ENCODE results near the gene EEF1AKMT1.
"Not testable (repeated sequence)": the region's sequence is repeated elsewhere in the genome, so short reads cannot be mapped to it uniquely, and the experiment has no call there.

Gene EEF1AKMT1

DNA sequence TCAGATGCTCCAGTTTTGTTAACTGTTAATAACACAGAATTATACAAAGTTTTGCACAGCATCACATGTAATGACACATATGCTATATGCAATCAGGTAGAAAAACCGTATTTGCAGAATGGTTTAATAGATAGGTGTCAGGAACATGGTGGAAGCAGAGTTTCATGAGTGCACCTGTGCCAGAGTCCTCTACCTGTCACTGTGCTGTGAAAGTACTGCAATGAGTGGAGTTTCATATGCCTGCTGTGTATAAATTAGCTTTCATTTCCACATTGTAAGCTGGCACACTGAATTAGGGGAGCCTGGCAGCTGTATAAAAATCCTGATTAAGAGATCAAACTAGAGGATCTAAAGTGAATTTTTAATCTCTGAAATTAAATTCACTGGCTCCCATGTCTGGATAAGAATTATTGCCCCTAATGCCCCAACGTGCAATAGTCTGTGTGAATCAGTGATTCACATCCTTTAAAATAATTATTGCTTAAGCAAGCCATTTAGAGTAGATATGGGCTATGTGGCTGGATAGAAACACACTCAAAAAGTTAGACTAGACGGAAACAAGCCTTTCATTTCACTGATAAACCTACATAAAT, 8.5 kb upstream of the EEF1AKMT1 start:
- no peak for DNase-seq
- in situ Hi-C loops (cut with HindIII; ENCODE audit: low pct_ligation_motif_present, low pct_unique_long_range_greater_than_20kb, low sequenced_read_pairs), result no loop called here

GRCh38 chr13:20780317-20780716, 6.6 kb upstream of the EEF1AKMT1 start:
- in situ Hi-C loops (cut with HindIII; ENCODE audit: low pct_ligation_motif_present, low pct_unique_long_range_greater_than_20kb, low sequenced_read_pairs), result no loop called here
- DNase-seq, result no peak

GRCh38 chr13:20779405-20779804, 5.6 kb upstream of the EEF1AKMT1 start:
- in situ Hi-C loops (cut with HindIII; ENCODE audit: low pct_ligation_motif_present, low pct_unique_long_range_greater_than_20kb, low sequenced_read_pairs), result no loop called here
- DNase-seq, result no peak

DNA sequence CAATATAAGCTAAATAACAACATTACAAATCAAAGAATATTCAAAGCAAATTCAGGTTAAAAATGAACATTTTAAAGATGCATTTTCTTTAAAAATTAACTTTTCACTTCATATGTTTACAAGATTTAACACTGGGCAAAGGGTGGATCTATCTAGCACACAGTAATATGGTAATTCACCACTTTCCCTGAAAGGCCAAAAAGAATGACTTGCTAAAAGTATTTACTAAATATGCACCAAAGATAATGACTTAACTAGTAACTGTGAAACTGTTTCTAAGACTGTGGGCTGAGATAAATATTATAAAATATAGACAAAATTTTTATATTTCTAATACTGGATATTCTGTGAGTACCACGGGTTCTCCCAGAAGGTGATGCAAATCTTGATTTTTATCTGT, 4.5 kb upstream of the EEF1AKMT1 start:
- no peak for DNase-seq
- in situ Hi-C loops (cut with HindIII; ENCODE audit: low pct_ligation_motif_present, low pct_unique_long_range_greater_than_20kb, low sequenced_read_pairs), result no loop called here

DNA sequence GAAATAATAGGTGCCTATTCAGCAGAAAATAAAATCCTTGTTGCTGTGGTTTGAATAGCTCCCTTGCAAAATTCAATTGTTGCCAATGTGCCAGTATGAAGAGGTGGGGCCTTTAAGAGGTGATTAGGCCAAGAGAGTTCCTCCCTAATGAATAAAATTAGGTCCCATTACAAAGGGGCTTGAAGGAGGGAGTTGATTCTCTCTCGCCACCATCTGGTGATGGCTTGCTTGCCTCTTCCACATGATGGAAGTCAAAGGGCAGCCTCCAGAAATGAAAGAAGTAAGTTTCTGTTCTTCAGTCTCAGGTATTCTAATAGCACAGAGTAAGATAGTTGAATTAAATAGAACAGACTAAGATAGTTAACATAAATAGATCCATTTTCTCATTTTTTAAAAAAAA, 3.0 kb upstream of the EEF1AKMT1 start:
- in situ Hi-C loops (cut with HindIII; ENCODE audit: low pct_ligation_motif_present, low pct_unique_long_range_greater_than_20kb, low sequenced_read_pairs), result no loop called here
- DNase-seq, result no peak

DNA sequence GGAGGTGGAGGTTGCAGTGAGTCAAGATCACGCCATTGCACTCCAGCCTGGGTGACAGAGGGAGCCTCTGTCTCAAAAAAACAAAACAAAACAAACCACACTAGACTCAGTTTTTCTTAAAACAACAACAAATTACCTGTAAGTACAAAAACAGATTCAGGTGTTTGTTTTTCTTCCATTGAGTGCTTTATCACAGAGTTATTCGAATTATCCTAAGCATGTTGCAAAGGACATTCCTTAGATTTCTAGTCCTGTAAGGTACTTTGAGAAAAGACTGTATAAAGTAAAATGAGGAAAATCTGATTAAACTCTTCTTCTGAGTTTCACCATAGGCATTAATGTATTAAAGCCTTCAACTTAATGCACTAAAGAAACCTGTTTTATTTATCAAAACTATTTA, 2.2 kb upstream of the EEF1AKMT1 start:
- no peak for DNase-seq
- in situ Hi-C loops (cut with HindIII; ENCODE audit: low pct_ligation_motif_present, low pct_unique_long_range_greater_than_20kb, low sequenced_read_pairs), result no loop called here

- DNase-seq, result no peak
- in situ Hi-C loops (cut with HindIII; ENCODE audit: low pct_ligation_motif_present, low pct_unique_long_range_greater_than_20kb, low sequenced_read_pairs), result no loop called here
These were observed 985 bp upstream of the EEF1AKMT1 start for GRCh38 chr13:20774746-20775145.

GRCh38 chr13:20772401-20773131, 1.2 kb downstream of the EEF1AKMT1 start:
- in situ Hi-C loops (cut with HindIII; ENCODE audit: low pct_ligation_motif_present, low pct_unique_long_range_greater_than_20kb, low sequenced_read_pairs), result no loop called here
- no peak for DNase-seq

- no peak for DNase-seq
- in situ Hi-C loops (cut with HindIII; ENCODE audit: low pct_ligation_motif_present, low pct_unique_long_range_greater_than_20kb, low sequenced_read_pairs), result no loop called here
These were observed 3.9 kb downstream of the EEF1AKMT1 start for GRCh38 chr13:20769834-20770233.

DNA sequence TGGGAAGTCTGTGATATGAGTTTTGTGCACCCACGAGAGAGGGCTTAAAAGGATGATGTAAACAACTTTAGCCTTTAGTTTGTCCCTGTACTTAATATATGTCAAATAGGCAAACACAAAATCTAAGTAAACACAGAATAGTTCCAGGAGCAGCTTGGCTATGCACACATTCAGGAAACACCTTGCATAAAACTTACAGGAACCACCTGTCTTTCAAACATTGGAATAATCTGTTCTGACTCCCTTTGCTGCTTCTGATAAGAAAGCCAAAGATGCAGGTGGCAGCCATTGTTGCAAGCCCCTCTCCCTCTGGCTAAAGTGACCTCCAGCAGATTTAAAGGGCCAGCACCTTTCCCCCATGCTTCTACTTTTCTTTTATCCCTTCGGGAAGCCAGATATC, 4.7 kb downstream of the EEF1AKMT1 start:
- no peak for DNase-seq
- in situ Hi-C loops (cut with HindIII; ENCODE audit: low pct_ligation_motif_present, low pct_unique_long_range_greater_than_20kb, low sequenced_read_pairs), result no loop called here

DNA sequence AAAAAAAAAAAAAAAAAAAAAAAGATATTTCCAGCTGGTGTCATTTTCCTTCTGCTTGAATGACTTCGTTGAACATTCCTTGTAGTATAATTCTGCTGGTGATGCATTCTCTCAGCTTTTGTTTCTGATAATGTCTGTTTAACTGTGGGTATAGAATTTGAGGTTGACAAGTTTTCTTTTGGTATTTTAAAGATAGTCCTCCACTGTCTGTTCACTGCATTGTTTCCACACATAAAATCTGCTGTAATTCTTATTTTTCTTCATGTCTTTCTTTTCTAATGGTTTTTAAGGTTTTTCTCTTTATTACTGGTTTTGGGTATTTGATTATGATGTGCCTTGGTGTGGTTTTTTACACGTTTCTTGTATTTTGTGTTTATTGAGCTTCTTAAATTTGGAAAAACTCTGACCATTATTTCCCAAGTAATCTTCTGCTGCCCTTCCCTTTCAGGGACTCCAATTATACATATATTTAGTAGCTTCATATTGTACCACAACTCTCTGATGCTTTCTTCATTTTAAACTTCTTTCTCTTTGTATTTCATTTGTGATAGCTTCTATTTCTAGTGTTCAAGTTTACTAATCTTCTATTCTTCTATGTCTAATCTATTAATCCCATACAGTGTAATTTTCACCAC, 6.3 kb downstream of the EEF1AKMT1 start:
- in situ Hi-C loops (cut with HindIII; ENCODE audit: low pct_ligation_motif_present, low pct_unique_long_range_greater_than_20kb, low sequenced_read_pairs), result no loop called here

DNA sequence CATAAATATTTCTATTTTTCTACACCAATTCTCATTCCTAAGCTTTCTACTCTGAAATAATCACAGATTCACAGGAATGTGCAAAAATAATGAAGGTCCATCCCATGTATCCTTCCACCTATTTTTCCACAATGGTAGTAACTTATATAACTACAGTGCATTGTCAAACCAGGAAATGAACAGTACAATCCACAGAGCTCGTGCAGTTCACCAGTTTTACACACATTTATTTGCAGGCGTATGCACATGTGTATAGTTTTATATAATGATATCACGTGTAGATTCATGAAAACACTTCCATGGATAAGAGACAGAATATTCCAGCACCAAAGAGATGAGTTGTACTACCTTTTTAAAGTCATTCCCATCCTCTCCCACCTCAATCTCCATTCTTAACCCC, 12.9 kb downstream of the EEF1AKMT1 start:
- in situ Hi-C loops (cut with HindIII; ENCODE audit: low pct_ligation_motif_present, low pct_unique_long_range_greater_than_20kb, low sequenced_read_pairs), result no loop called here

More for the DNA sequence above, 6.3 kb downstream of the EEF1AKMT1 start:
- no peak for DNase-seq

GRCh38 chr13:20754009-20754408, 19.8 kb downstream of the EEF1AKMT1 start:
- no peak for DNase-seq
- in situ Hi-C loops (cut with HindIII; ENCODE audit: low pct_ligation_motif_present, low pct_unique_long_range_greater_than_20kb, low sequenced_read_pairs), result no loop called here

More for the DNA sequence above, 12.9 kb downstream of the EEF1AKMT1 start:
- no peak for DNase-seq

DNA sequence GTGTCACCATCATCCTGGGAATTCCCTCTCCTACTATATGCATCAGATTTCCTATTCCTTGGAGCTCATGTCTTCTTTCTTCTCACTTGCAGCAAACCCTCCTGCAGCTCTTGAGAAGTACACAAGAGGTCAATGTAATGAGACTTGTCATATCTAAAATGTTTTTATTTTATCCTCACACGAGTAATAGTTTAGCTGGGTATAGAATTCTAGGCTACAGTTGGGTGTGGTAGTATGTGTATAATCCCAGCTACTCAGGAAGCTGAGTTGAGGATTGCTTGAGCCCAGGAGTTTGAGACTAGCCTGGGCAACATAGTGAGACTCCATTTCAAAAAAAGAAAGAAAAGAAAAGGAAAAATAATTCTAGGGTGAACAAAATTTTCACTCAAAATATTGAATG, 24.4 kb downstream of the EEF1AKMT1 start:
- no peak for DNase-seq
- in situ Hi-C loops (cut with HindIII; ENCODE audit: low pct_ligation_motif_present, low pct_unique_long_range_greater_than_20kb, low sequenced_read_pairs), result no loop called here

DNA sequence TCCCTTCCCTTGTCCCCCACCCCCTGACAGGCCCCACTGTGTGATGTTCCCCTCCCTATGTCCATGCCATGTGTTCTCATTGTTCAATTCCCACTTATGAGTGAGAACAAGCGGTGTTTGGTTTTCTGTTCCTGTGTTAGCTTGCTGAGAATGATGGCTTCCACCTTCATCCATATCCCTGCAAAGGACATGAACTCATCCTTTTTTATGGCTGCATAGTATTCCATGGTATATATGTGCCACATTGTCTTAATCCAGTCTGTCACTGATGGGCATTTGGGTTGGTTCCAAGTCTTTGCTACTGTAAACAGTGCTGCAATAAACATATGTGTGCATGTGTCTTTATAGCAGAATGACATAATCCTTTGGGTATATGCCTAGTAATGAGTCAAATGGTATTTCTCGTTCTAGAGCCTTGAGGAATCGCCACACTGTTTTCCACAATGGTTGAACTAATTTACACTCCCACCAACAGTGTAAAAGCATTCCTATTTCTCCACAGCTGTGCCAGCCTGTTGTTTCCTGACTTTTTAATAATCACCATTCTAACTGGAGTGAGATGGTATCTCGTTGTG, 29.8 kb downstream of the EEF1AKMT1 start:
- DNase-seq; in situ Hi-C loops (cut with HindIII; ENCODE audit: low pct_ligation_motif_present, low pct_unique_long_range_greater_than_20kb, low sequenced_read_pairs): not testable (repeated sequence)

GRCh38 chr13:20740021-20740420, 33.7 kb downstream of the EEF1AKMT1 start:
- in situ Hi-C loops (cut with HindIII; ENCODE audit: low pct_ligation_motif_present, low pct_unique_long_range_greater_than_20kb, low sequenced_read_pairs), result no loop called here

GRCh38 chr13:20738616-20739015, 35.1 kb downstream of the EEF1AKMT1 start:
- no peak for DNase-seq
- in situ Hi-C loops (cut with HindIII; ENCODE audit: low pct_ligation_motif_present, low pct_unique_long_range_greater_than_20kb, low sequenced_read_pairs), result no loop called here

More at GRCh38 chr13:20740021-20740420, 33.7 kb downstream of the EEF1AKMT1 start:
- DNase-seq, result no peak

- no peak for DNase-seq
- in situ Hi-C loops (cut with HindIII; ENCODE audit: low pct_ligation_motif_present, low pct_unique_long_range_greater_than_20kb, low sequenced_read_pairs), result no loop called here
These were observed 43.9 kb downstream of the EEF1AKMT1 start for GRCh38 chr13:20729633-20730585.
